ENCODE data around the gene WASF1. TPM values are rescaled to one million over a fixed set of nuclear protein-coding genes. Genes with fewer than 3 reads are reported as not detected.

Gene WASF1
- total RNA-seq, 1 experiment from 2014 or later, result 28.6 TPM

- Histone ChIP-seq H4K5ac (ENCODE audit: insufficient read length, low read depth, low read length) (no peak overlapping the region), H4K20me1 (ENCODE audit: control insufficient read depth, insufficient read depth, insufficient read length) (no peaks in the 10 kb centered on the region), H3K23me2 (ENCODE audit: insufficient read length, low read depth, low read length, poor library complexity, severe bottlenecking) (no peaks in the 10 kb centered on the region), H3K14ac (ENCODE audit: insufficient read depth, low read length) (no peak overlapping the region), H3K79me1 (ENCODE audit: insufficient read depth, low read depth, low read length, poor library complexity, severe bottlenecking) (no peaks in the 10 kb centered on the region), H3K4me1 (ENCODE audit: insufficient read depth, low read length) (no peaks in the 10 kb centered on the region), H3K56ac (ENCODE audit: insufficient read length, low read depth, low read length) (no peak overlapping the region), H3K23ac (ENCODE audit: insufficient read length, low read depth, low read length) (no peak overlapping the region), H3K27me3 (ENCODE audit: insufficient read depth, low read length) (no peaks in the 10 kb centered on the region), H2AK5ac (ENCODE audit: insufficient read length, low read length) (no peak overlapping the region), H2BK120ac (ENCODE audit: low read depth, low read length, poor library complexity, severe bottlenecking) (no peak overlapping the region), H3K4ac (ENCODE audit: low read depth, low read length) (no peak overlapping the region), H3K9me3 (ENCODE audit: control insufficient read depth, low read depth, low read length) (peaks cover 25% of the 10 kb centered on the region), H3T11ph (ENCODE audit: low read length) (no peak overlapping the region), H2BK12ac (ENCODE audit: insufficient read length, low read depth, low read length) (no peak overlapping the region), H4K91ac (ENCODE audit: insufficient read length, low read depth, low read length) (no peak overlapping the region), H2BK20ac (ENCODE audit: low read depth, low read length, poor library complexity, severe bottlenecking) (no peak overlapping the region), H4K8ac (replicated peaks; ENCODE audit: insufficient read length, low read depth, low read length) (no peak overlapping the region), H3K27ac (ENCODE audit: insufficient read length, low read depth, low read length) (no peak overlapping the region), H3K18ac (ENCODE audit: insufficient read length, low read depth, low read length) (no peak overlapping the region), H3K4me2 (ENCODE audit: insufficient read depth, insufficient read length, low read length) (no peak overlapping the region), H2AFZ (ENCODE audit: low read length) (no peak overlapping the region), H2BK15ac (ENCODE audit: low read depth, low read length) (no peak overlapping the region), H2BK5ac (ENCODE audit: insufficient read length, low read length) (no peak overlapping the region), H3K9ac (ENCODE audit: extremely low read depth, insufficient read length, low read length) (no peak overlapping the region), H3K79me2 (ENCODE audit: insufficient read depth, low read length) (no peaks in the 10 kb centered on the region)
- H3K27me3 Mint-ChIP-seq (ENCODE audit: low read depth), result no peaks in the 10 kb centered on the region
- no CpG with 5 or more reads among the region's 9 CpGs for WGBS (ENCODE audit: extremely low coverage, insufficient read length, low lambda C conversion rate)
- TF ChIP-seq CTCF (conservative IDR thresholded peaks at IDR 0.05), result no peak
- no peak for DNase-seq
- no peaks in the 10 kb centered on the region for H3K4me1 Mint-ChIP-seq
- no peak overlapping the region for H3K27ac Mint-ChIP-seq
- H3K9me3 Mint-ChIP-seq, result peaks cover 29 to 33% of the 10 kb centered on the region in 2 experiments
- peaks cover 37 to 64% (median 38%) of the 10 kb centered on the region in 3 experiments for H3K36me3 Mint-ChIP-seq (ENCODE audit: insufficient read depth in 1 of 3, low read depth in 3 of 3)
- no peak overlapping the region for H3K4me3 Mint-ChIP-seq
These were observed 40.4 kb downstream of the WASF1 start for GRCh38 chr6:110139052-110139451.

All from H9 (cell line).